Peyer's patch (tissue), 4 donors: ENCODE results near the gene ACTL7A. TPM values are rescaled to one million over a fixed set of nuclear protein-coding genes. Genes with fewer than 3 reads are reported as not detected.

Source experiments
- DNase-seq, 3 donors: peaks; one replicate each; pipeline ENCODE4 v3.0.0-alpha.2; 2017 to 2019
- H3K27ac ChIP-seq, 4 donors: fragments of 200-600 bp; sonication (generic); one replicate each; pipeline ENCODE4 v1.5.1; 2016 to 2019
- H3K27me3 ChIP-seq, 2 donors: fragments of 200-600 bp; sonication (generic); one replicate each; pipeline ENCODE4 v1.5.1; 2019
- H3K36me3 ChIP-seq, 3 donors: fragments of 200-600 bp; sonication (generic); one replicate each; pipeline ENCODE4 v1.5.1; 2016 to 2019
- H3K4me1 ChIP-seq, 4 donors: fragments of 200-600 bp; sonication (generic); one replicate each; pipeline ENCODE4 v1.5.1; 2016 to 2019
- H3K4me3 ChIP-seq, 4 donors: fragments of 200-600 bp; sonication (generic); 1 replicate in 3 of 4; 2 replicates in 1 of 4; pipeline ENCODE4 v1.5.1; 2016 to 2019; ENCODE audit warnings: mild to moderate bottlenecking in 1 of 4
- H3K9me3 ChIP-seq, 4 donors: fragments of 200-600 bp; sonication (generic); one replicate each; pipeline ENCODE4 v1.5.1; 2016 to 2019; ENCODE audit warnings: mild to moderate bottlenecking in 1 of 4
- CTCF ChIP-seq, 6 experiments: fragments of 450-650 bp in 4 of 6; fragments of 200-600 bp in 2 of 6; sonication (generic) in 1 of 6; IDR thresholded peaks; one replicate each; pipeline ENCODE4 v1.5.1; 2017 to 2019; ENCODE audit warnings: antibody characterized with exemption in 6 of 6, mild to moderate bottlenecking in 3 of 6, moderate library complexity in 1 of 6
- POLR2A ChIP-seq, 2 donors: fragments of 450-650 bp; IDR thresholded peaks; one replicate each; pipeline ENCODE4 v1.5.1; 2017; ENCODE audit warnings: antibody characterized with exemption in 2 of 2, mild to moderate bottlenecking in 2 of 2, moderate library complexity in 2 of 2
- total RNA-seq, 4 donors: library from RNA; depleted of rRNA; stranded (reverse); fragments of >200 nt; gene quantifications; one replicate each; pipeline ENCODE4 v1.1.0, GENCODE V29; 2016

The ACTL7A gene
- total RNA-seq, 4 donors from 2014 or later: not detected

DNA sequence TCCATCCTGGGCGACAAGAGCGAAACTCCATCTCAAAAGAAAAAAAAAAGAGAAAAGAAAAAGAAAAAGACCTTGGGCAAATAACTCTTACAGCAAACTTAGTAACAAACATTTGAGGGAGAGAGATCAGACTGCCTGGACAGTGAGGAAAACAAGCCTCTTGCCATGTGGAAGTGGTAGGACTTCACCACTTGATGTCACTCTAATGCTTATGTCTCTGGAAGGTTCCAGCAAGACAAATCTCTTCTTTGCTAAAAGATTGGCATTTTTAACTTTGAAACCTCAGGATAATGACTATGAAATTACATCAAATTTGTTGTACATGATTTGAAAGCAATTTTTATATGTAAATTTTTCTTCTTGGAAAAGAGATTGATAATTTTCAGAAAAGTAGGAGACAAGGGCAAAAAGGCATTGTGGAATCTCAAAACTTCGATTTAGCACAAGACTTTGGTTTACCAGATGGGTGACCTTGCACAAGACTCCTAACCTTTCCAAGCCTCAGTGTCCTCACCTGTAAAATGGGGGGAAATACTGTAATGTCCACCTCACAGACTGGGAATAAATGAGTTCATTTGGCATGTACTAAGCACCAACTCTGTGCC lies 11.7 kb upstream of the ACTL7A start:
- no peak for DNase-seq
- no peak for TF ChIP-seq POLR2A (IDR thresholded peaks at IDR 0.05)
- TF ChIP-seq CTCF (IDR thresholded peaks at IDR 0.05): peak in 3 of 6 experiments; percentile 28 to 34 (median 31)
- H3K4me3 ChIP-seq: no peak overlapping the region

GRCh38 chr9:108851138-108851537 lies 10.9 kb upstream of the ACTL7A start:
- Histone ChIP-seq H3K27ac (no peak overlapping the region), H3K36me3 (no peaks in the 10 kb centered on the region), H3K4me3 (no peak overlapping the region), H3K27me3 (no peaks in the 10 kb centered on the region), H3K9me3 (no peaks in the 10 kb centered on the region), H3K4me1 (no peaks in the 10 kb centered on the region)
- DNase-seq: no peak
- TF ChIP-seq POLR2A (IDR thresholded peaks at IDR 0.05): no peak
- TF ChIP-seq CTCF (IDR thresholded peaks at IDR 0.05): no peak

More for the DNA sequence above, 11.7 kb upstream of the ACTL7A start:
- Histone ChIP-seq H3K27me3 (no peaks in the 10 kb centered on the region), H3K36me3 (no peaks in the 10 kb centered on the region), H3K9me3 (no peaks in the 10 kb centered on the region), H3K4me1 (no peaks in the 10 kb centered on the region), H3K27ac (no peak overlapping the region)

GRCh38 chr9:108852079-108852478 lies 10.0 kb upstream of the ACTL7A start:
- Histone ChIP-seq H3K4me1 (no peaks in the 10 kb centered on the region), H3K9me3 (no peaks in the 10 kb centered on the region), H3K27me3 (no peaks in the 10 kb centered on the region), H3K4me3 (no peak overlapping the region), H3K27ac (no peak overlapping the region), H3K36me3 (no peaks in the 10 kb centered on the region)
- no peak for TF ChIP-seq POLR2A (IDR thresholded peaks at IDR 0.05)
- TF ChIP-seq CTCF (IDR thresholded peaks at IDR 0.05): no peak
- DNase-seq: no peak

DNA sequence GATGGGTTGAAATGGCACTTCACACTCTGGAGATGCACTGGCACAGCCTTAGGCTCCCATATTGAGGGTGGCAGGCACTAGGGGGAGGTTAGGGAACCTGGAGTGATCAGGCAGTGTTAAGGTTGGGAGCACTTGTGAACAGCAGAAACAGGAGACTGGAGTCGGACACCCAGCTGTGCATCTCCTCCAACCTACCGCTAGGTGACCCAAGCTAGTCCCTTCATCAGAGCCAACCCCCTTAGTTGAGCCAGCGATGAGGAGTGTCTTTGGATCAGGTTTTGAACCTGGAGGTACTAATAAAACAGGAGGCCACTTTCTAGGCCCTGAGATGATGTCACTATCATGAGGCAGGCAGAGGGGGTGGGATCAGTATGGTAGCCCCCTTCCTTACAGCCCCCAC lies 8.0 kb upstream of the ACTL7A start:
- H3K27ac ChIP-seq: no peak overlapping the region
- no peak for DNase-seq
- no peak overlapping the region for H3K4me3 ChIP-seq
- no peaks in the 10 kb centered on the region for H3K27me3 ChIP-seq
- TF ChIP-seq CTCF (IDR thresholded peaks at IDR 0.05): no peak
- no peak for TF ChIP-seq POLR2A (IDR thresholded peaks at IDR 0.05)
- no peaks in the 10 kb centered on the region for H3K36me3 ChIP-seq
- H3K9me3 ChIP-seq: no peaks in the 10 kb centered on the region
- H3K4me1 ChIP-seq: no peaks in the 10 kb centered on the region

DNA sequence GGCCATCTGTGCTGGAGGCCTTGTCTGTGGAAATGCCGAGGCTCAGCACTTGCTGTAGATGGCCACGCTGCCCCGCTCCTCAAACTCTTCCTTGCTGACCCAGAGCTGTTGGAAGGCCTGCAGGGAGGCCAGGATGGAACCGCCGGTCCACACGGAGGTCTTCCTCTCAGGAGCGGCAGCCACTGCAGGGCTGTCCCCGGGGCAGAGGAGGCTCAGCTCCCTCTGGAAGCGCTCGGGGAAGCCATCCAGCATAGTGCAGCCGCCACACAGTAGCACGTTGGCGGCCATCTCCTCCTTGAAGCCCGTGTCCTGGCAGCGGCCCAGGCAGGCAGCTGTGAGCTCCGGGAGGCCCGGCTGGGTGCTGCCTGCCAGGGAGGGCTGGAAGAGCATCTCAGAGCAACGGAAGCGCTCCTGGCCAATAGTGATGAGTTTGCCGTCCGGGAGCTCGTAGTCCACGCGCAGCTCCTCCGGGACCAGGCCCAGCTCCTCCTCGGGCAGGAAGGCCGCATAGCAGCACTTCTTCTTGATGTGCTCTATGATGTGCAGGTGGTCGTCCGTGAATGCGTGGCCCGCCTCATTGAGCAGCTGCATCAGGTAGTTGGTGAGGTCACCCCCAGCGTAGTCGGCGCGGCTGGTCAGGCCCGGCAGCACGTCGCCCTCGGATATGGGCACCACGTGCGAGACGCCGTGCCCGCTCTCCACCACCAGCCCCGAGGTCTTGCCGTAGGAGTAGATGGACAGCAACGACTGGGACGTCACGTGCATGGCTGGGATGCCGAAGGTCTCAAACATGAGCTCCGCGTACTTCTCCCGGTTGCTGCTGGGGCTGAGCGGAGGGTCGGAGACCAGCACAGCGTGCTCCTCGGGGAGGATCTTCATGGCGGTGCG lies 7.2 kb upstream of the ACTL7A start:
- H3K27ac ChIP-seq: no peak overlapping the region
- no peaks in the 10 kb centered on the region for H3K9me3 ChIP-seq
- no peak overlapping the region for H3K4me3 ChIP-seq
- H3K36me3 ChIP-seq: no peaks in the 10 kb centered on the region
- TF ChIP-seq POLR2A (IDR thresholded peaks at IDR 0.05) (no peak), CTCF (IDR thresholded peaks at IDR 0.05) (no peak)
- no peaks in the 10 kb centered on the region for H3K27me3 ChIP-seq
- no peaks in the 10 kb centered on the region for H3K4me1 ChIP-seq
- DNase-seq: no peak
